ENCODE data around the gene BST1. TPM values are rescaled to one million over a fixed set of nuclear protein-coding genes. Genes with fewer than 3 reads are reported as not detected.

BST1 gene
- polyA plus RNA-seq, 1 donor (not counting 4 experiments of a cell fraction or from before 2014, with no cell fraction given): 1.2 TPM

DNA sequence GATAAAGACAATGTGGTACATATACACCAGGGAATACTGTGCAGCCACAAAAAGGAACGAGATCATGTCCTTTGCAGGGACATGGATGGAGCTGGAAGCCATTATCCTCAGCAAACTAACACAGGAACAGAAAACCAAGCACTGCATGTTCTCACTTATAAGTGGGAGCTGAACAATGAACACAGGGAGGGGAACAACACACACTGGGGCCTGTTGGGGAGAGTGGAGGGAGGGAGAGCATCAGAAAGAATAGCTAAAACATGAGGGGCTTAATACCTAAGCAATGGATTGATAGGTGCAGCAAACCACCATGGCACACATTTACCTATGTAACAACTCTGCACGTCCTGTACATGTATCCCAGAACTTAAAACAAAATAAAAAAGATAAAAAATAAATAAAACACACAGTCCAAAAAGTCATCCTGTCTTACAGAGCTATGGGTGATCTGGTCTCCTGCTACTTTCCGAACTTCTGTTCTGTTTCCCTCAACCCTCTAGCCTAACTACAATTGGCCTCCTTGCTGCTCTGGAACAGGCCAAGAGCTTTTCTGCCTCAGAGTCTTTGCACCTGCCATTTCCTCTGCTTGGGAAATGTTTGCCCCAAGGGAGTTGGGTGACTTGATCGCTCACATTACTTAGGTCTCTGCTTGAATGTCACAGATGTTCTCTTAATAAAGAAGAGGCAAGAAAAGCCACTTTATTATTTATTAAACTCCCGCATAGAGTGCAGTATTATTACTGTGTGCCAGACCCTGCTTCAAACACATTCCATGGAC, 74.2 kb downstream of the BST1 start:
- FAIRE-seq: no peak

DNA sequence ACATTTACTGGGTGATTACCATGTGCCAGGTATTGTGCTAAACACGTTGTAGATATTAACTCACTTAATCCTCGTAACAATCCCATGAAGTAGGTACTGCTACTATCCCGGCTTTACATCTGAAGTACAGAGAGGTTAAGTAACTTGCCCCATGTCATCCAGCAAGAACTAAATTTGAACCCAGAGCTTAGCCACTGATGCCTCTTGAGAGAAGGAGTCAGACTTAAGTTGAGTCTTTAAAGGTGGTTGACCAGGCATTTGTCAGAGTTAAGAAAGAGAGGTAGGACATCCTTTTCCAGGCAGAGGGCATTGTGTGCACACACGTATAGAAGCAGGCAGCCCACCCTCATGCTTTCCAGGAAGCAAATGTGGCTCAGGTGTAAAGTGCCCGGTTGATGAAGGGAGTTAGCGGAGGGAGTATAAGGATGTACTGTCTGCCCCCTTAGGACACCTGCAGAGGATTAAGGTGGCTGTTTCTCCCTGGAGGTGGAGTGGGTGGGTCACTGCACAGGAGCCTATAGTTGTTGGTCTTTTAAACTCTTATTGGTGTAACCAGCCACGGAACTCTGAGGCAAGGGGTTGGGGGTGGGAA, 74.9 kb downstream of the BST1 start:
- Histone ChIP-seq H3K9me3 (ENCODE audit: control insufficient read depth, low read depth, low read length) (no peaks in the 10 kb centered on the region), H3K27ac (ENCODE audit: control insufficient read depth, insufficient read depth, low read length) (no peak overlapping the region), H3K27me3 (ENCODE audit: control insufficient read depth, extremely low read depth, insufficient read depth, low read length) (peaks cover 51% of the 10 kb centered on the region), H3K36me3 (ENCODE audit: control insufficient read depth in 2 of 2, extremely low read depth in 1 of 2, insufficient read depth in 2 of 2, low read length in 2 of 2) (no peaks in the 10 kb centered on the region), H3K4me3 (ENCODE audit: control insufficient read depth in 2 of 3, extremely low read depth in 1 of 3, insufficient read depth in 2 of 3, low read depth in 1 of 3, low read length in 3 of 3) (peak overlapping the region in 1 of 3 experiments; percentile 66), H4K20me1 (ENCODE audit: control insufficient read depth, extremely low read depth, insufficient read depth, low read length) (no peaks in the 10 kb centered on the region), H3K9me1 (ENCODE audit: control insufficient read depth, extremely low read depth, insufficient read depth, low read length) (no peaks in the 10 kb centered on the region), H3K4me2 (ENCODE audit: control insufficient read depth, extremely low read depth, insufficient read depth, low read depth, low read length) (no peak overlapping the region), H2AFZ (ENCODE audit: control insufficient read depth, low read length) (no peak overlapping the region), H3K9ac (ENCODE audit: control insufficient read depth, extremely low read depth, insufficient read depth, low read length) (no peak overlapping the region), H3K79me2 (ENCODE audit: control insufficient read depth, insufficient read depth, low read length) (no peaks in the 10 kb centered on the region), H3K4me1 (ENCODE audit: control insufficient read depth, extremely low read depth, insufficient read depth, low read length) (peaks cover 9% of the 10 kb centered on the region)
- dilution Hi-C loops (cut with MboI; ENCODE audit: extremely low pct_ligation_motif_present, low sequenced_read_pairs): no loop called here
- TF ChIP-seq, protein P1, sequence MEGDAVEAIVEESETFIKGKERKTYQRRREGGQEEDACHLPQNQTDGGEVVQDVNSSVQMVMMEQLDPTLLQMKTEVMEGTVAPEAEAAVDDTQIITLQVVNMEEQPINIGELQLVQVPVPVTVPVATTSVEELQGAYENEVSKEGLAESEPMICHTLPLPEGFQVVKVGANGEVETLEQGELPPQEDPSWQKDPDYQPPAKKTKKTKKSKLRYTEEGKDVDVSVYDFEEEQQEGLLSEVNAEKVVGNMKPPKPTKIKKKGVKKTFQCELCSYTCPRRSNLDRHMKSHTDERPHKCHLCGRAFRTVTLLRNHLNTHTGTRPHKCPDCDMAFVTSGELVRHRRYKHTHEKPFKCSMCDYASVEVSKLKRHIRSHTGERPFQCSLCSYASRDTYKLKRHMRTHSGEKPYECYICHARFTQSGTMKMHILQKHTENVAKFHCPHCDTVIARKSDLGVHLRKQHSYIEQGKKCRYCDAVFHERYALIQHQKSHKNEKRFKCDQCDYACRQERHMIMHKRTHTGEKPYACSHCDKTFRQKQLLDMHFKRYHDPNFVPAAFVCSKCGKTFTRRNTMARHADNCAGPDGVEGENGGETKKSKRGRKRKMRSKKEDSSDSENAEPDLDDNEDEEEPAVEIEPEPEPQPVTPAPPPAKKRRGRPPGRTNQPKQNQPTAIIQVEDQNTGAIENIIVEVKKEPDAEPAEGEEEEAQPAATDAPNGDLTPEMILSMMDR (optimal IDR thresholded peaks at IDR 0.05 in 1 of 3, IDR thresholded peaks at IDR 0.05 in 1 of 3, conservative IDR thresholded peaks at IDR 0.05 in 1 of 3; ENCODE audit: extremely low read depth in 1 of 3, insufficient read depth in 2 of 3, low read length in 3 of 3): no peak
- no peak for TF ChIP-seq EZH2 (IDR thresholded peaks at IDR 0.05; ENCODE audit: low read length)
- no peak for DNase-seq (ENCODE audit: low read depth, low spot score)
- no peak for FAIRE-seq

More for the DNA sequence above, 74.2 kb downstream of the BST1 start:
- Histone ChIP-seq H3K27ac (ENCODE audit: control insufficient read depth, insufficient read depth, low read length) (no peak overlapping the region), H3K9ac (ENCODE audit: control insufficient read depth, extremely low read depth, insufficient read depth, low read length) (no peak overlapping the region), H3K4me2 (ENCODE audit: control insufficient read depth, extremely low read depth, insufficient read depth, low read depth, low read length) (no peak overlapping the region), H4K20me1 (ENCODE audit: control insufficient read depth, extremely low read depth, insufficient read depth, low read length) (no peaks in the 10 kb centered on the region), H3K4me1 (ENCODE audit: control insufficient read depth, extremely low read depth, insufficient read depth, low read length) (peaks cover 9% of the 10 kb centered on the region), H3K9me3 (ENCODE audit: control insufficient read depth, low read depth, low read length) (no peaks in the 10 kb centered on the region), H2AFZ (ENCODE audit: control insufficient read depth, low read length) (no peak overlapping the region), H3K27me3 (ENCODE audit: control insufficient read depth, extremely low read depth, insufficient read depth, low read length) (peaks cover 58% of the 10 kb centered on the region), H3K79me2 (ENCODE audit: control insufficient read depth, insufficient read depth, low read length) (no peaks in the 10 kb centered on the region), H3K4me3 (ENCODE audit: control insufficient read depth in 2 of 3, extremely low read depth in 1 of 3, insufficient read depth in 2 of 3, low read depth in 1 of 3, low read length in 3 of 3) (no peak overlapping the region), H3K36me3 (ENCODE audit: control insufficient read depth in 2 of 2, extremely low read depth in 1 of 2, insufficient read depth in 2 of 2, low read length in 2 of 2) (no peaks in the 10 kb centered on the region), H3K9me1 (ENCODE audit: control insufficient read depth, extremely low read depth, insufficient read depth, low read length) (no peaks in the 10 kb centered on the region)
- TF ChIP-seq, protein P1 (optimal IDR thresholded peaks at IDR 0.05 in 1 of 3, IDR thresholded peaks at IDR 0.05 in 1 of 3, conservative IDR thresholded peaks at IDR 0.05 in 1 of 3; ENCODE audit: extremely low read depth in 1 of 3, insufficient read depth in 2 of 3, low read length in 3 of 3): no peak
- TF ChIP-seq EZH2 (IDR thresholded peaks at IDR 0.05; ENCODE audit: low read length): no peak
- no peak for DNase-seq (ENCODE audit: low read depth, low spot score)
- dilution Hi-C loops (cut with MboI; ENCODE audit: extremely low pct_ligation_motif_present, low sequenced_read_pairs): no loop called here
